ENCODE results near the gene STAC2.

STAC2 gene

DNA sequence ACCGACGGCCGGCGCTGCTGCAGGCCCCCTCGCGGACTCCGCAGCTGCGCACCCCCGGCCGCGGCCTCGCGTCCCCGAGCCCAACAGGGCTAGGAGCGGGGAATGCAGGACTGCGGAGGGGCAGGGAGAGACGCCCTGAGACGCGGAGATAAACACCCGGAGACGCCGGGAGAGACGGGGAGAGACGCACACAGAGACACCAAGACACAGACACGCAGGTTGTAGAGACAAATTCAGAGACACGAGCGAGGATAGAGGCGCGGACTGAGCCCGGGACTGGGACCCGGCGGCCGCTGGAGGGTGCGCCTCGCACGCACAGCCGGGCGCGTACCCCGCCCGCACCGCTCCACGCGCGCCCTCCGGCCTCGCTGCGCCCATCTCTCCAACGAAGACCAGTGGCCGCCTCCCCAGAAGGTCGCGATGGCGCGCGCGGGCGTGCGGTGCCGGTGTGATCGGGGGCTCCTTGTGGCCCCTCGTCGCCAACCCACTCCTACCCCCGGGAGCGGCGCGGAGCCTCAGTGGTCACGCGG, 902 bp downstream of the STAC2 start:
- in situ Hi-C loops (cut with MboI; ENCODE audit: low pct_unique_long_range_greater_than_20kb, low sequenced_read_pairs, unreplicated experiment): no loop called here
- TF ChIP-seq, protein P1, sequence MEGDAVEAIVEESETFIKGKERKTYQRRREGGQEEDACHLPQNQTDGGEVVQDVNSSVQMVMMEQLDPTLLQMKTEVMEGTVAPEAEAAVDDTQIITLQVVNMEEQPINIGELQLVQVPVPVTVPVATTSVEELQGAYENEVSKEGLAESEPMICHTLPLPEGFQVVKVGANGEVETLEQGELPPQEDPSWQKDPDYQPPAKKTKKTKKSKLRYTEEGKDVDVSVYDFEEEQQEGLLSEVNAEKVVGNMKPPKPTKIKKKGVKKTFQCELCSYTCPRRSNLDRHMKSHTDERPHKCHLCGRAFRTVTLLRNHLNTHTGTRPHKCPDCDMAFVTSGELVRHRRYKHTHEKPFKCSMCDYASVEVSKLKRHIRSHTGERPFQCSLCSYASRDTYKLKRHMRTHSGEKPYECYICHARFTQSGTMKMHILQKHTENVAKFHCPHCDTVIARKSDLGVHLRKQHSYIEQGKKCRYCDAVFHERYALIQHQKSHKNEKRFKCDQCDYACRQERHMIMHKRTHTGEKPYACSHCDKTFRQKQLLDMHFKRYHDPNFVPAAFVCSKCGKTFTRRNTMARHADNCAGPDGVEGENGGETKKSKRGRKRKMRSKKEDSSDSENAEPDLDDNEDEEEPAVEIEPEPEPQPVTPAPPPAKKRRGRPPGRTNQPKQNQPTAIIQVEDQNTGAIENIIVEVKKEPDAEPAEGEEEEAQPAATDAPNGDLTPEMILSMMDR (IDR thresholded peaks at IDR 0.05; ENCODE audit: extremely low read depth, insufficient read depth, missing control alignments): no peak
- DNase-seq (ENCODE audit: low spot score): no peak

DNA sequence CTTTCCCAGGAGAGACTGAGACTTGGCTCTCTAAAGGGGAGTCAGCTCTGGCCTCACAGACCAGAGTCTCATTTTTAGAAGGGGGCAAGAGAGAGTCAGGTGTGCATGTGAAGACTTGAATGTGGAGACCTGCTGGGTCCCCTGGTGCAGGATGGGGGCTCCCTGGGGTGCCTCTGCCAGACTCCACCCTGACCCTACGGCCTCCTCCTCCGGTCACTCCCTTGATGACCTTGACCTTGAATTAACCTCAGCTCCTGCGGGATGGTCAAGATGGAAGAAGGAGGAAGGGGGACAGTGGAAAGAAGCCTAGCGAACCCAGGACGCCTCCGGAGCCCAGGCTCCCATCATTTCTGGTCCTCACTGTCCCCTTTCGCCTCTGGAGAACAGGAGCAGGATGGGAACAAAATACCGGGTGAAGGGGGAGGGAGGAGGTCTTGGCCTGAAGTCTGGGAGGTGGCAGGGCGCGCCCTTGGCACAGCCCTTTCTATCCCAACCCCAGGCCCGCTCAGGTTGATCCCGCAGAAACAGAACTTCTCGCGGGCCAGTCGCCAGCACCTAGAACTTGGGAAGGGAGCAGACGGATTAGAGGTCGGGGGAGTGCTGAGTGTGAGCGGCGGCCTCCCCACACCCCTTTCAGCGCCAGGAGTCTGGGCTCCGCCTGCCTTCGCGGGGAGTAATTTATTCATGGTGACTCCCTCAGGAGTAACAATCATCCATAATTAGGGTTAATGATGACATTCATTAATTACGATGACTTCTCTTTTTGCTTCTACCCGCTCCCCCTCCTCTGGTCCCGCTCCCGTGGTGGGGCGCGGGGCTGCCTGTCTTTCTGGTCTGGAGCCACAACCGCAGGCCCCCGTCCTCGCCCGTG, 1.6 kb downstream of the STAC2 start:
- in situ Hi-C loops (cut with MboI; ENCODE audit: low pct_unique_long_range_greater_than_20kb, low sequenced_read_pairs, unreplicated experiment): no loop called here

DNA sequence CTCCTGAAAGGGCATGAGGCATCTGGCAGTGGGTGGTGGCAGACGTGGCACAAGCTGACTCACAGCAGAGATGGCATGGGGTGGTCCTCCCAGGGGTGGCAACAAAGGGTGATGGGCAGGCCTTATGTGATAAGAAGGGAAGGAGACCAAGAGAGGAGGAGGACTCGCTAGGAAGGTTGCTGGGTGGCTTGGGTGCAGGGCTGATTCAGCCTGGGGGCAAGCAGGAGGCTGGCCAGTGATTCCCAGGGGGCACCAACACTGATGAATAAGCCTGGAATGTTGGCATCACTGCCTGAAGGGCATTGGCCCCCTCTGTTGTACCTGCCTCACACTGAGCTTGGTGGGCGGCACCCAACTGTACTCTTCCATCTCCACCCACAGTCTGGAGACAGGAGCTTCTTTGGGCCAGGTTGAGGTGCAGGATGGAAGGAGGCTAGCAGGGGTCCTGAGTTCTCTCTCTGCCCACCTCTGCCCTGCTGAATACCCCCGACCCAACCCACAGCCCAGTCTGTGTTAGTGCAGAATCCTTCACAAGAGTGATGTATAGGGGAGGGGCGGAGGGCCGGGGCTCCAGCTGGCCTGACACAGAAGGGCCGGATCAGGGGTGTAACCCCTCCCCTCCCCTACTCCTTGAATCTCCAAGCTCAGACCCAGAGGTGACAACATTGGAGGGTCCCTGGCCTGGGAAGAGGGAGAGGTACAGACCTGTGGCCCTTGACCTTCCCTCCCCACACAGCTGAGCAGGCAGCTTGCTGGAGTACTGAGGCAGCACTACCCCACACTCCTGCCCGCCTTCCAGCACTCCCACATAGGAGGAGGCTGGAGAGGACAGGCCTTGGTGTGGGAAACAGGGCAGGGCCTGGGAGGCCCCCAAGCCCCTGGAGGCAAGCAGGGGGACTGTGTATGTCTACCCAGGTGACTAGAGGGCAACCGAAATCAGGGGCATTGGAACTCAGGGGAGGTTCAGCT, 2.6 kb downstream of the STAC2 start:
- TF ChIP-seq, protein P1 (IDR thresholded peaks at IDR 0.05; ENCODE audit: extremely low read depth, insufficient read depth, missing control alignments): no peak
- in situ Hi-C loops (cut with MboI; ENCODE audit: low pct_unique_long_range_greater_than_20kb, low sequenced_read_pairs, unreplicated experiment): no loop called here

More for the DNA sequence above, 1.6 kb downstream of the STAC2 start:
- DNase-seq (ENCODE audit: low spot score): no peak
- TF ChIP-seq, protein P1 (IDR thresholded peaks at IDR 0.05; ENCODE audit: extremely low read depth, insufficient read depth, missing control alignments): no peak

DNA sequence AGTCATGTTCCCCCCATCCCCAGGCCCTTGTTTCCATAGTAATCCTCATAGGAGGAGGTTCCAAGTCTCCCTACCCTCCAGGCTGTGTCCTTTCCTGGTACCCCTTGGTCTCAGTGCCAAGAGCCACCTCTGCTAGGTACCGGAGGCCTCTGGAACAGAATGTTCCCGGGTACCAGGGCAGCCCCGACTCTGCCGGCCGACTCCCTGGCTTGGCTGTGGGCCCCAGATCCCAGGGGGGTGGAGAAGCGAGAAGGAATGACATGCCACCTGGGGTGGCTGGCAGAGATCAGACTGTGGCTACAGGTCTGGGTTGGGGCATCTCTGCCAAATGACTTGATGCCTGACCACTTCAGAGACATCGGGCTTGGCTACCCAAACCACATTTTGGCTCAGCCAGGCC, 3.6 kb downstream of the STAC2 start:
- TF ChIP-seq, protein P1 (IDR thresholded peaks at IDR 0.05; ENCODE audit: extremely low read depth, insufficient read depth, missing control alignments): no peak
- DNase-seq (ENCODE audit: low spot score): no peak
- in situ Hi-C loops (cut with MboI; ENCODE audit: low pct_unique_long_range_greater_than_20kb, low sequenced_read_pairs, unreplicated experiment): no loop called here

More for the DNA sequence above, 2.6 kb downstream of the STAC2 start:
- DNase-seq (ENCODE audit: low spot score): no peak

DNA sequence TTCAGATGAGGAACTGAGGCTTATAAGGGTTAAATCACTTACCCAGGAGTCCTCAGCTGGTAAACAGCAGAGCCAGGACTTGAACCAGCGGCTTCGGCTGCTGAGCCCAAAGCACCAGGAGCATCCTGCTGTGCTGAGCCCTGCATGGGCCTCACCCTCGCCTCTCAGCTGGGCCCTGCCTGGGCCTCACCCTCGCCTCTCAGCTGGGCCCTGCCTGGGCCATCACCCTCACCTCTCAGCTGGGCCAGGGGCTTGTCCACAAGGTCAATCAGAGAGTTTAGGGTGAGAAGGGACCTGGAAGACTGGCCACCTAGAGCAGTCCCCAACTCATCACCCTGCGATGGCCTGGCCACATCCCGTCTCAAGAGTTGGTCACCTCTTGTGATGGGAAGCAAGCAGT, 4.2 kb downstream of the STAC2 start:
- in situ Hi-C loops (cut with MboI; ENCODE audit: low pct_unique_long_range_greater_than_20kb, low sequenced_read_pairs, unreplicated experiment): no loop called here
- DNase-seq (ENCODE audit: low spot score): no peak
- TF ChIP-seq, protein P1 (IDR thresholded peaks at IDR 0.05; ENCODE audit: extremely low read depth, insufficient read depth, missing control alignments): no peak

DNA sequence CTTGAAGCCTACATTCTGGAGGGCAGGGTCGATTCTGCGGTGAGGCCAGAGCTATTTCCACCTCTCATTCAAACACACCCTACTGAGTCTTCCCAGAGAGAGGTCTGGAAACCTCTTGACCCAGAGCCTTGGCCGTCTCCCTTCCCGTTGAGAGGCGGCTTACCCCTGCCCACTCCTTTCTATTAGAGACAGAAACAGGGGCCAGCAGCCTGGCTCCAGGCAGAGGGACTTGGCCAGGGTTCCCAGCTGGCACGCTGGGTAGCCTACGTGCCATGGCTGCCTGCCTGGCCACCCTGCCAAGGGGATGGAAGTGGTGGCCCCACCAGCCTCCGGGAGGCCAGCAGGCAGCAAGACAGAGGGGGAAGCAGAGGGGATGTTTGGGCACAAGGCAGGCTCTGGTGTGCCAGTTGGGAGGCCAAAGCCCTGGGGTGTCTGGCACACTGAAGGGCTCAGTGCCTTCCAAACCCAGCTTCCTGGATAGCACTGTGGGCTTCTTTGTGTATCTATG, 6.0 kb downstream of the STAC2 start:
- TF ChIP-seq, protein P1 (IDR thresholded peaks at IDR 0.05; ENCODE audit: extremely low read depth, insufficient read depth, missing control alignments): no peak
- no peak for DNase-seq (ENCODE audit: low spot score)
- in situ Hi-C loops (cut with MboI; ENCODE audit: low pct_unique_long_range_greater_than_20kb, low sequenced_read_pairs, unreplicated experiment): no loop called here

Data from GM13977 (cell line).